SU-DHL-6 (cell line): ENCODE measurements around the gene ARID3B.

ENCODE experiments used
- H2AFZ ChIP-seq: fragments of 200-600 bp; sonication (generic); 2 replicates; pipeline ENCODE4 v1.6.1; 2014; ENCODE audit warnings: low read depth, mild to moderate bottlenecking, moderate library complexity, mixed read lengths, antibody characterized with exemption, low read length; ENCODE audit not compliant: severe bottlenecking
- H3F3A ChIP-seq: fragments of 200-600 bp; shearing (Covaris generic); 2 replicates; pipeline ENCODE4 v1.6.0; 2016; ENCODE audit warnings: antibody characterized with exemption, mild to moderate bottlenecking; ENCODE audit not compliant: insufficient read depth
- H3K27ac ChIP-seq: fragments of 200-600 bp; sonication (generic); 2 replicates; pipeline ENCODE4 v1.5.1; 2016; ENCODE audit warnings: low read depth, mild to moderate bottlenecking, low read length, moderate library complexity, mixed read lengths
- H3K27me3 ChIP-seq: fragments of 200-600 bp; sonication (generic), shearing (Covaris generic); 2 replicates; pipeline ENCODE4 v1.6.0; 2014; ENCODE audit warnings: mild to moderate bottlenecking, low read length
- H3K36me3 ChIP-seq: fragments of 200-600 bp; sonication (generic); 2 replicates; pipeline ENCODE4 v1.6.1; 2014; ENCODE audit warnings: mild to moderate bottlenecking, low read length, mixed read lengths
- H3K4me2 ChIP-seq: fragments of 300-600, 200-600 bp; shearing (Covaris generic), sonication (generic); 2 replicates; pipeline ENCODE4 v1.6.0; 2014; ENCODE audit warnings: low read length, low read depth, mild to moderate bottlenecking; ENCODE audit not compliant: poor library complexity, severe bottlenecking
- H3K4me3 ChIP-seq: fragments of 200-600 bp; sonication (generic); 2 replicates; pipeline ENCODE4 v1.5.1; 2014; ENCODE audit warnings: antibody characterized with exemption, low read length, mild to moderate bottlenecking, mixed read lengths; ENCODE audit not compliant: insufficient read depth, poor library complexity, severe bottlenecking
- H3K79me2 ChIP-seq: fragments of 200-600 bp; sonication (generic); 2 replicates; pipeline ENCODE4 v1.6.1; 2014; ENCODE audit warnings: mild to moderate bottlenecking, low read length, moderate library complexity; ENCODE audit not compliant: insufficient read depth
- H3K9ac ChIP-seq: fragments of 200-600 bp; sonication (generic); 2 replicates; pipeline ENCODE4 v1.7.0; 2014; ENCODE audit warnings: mild to moderate bottlenecking, low read length
- H3K9me2 ChIP-seq: fragments of 200-600 bp; sonication (generic); replicated peaks from 2 replicates; pipeline ENCODE4 v1.6.1; 2014; ENCODE audit warnings: low read length; ENCODE audit not compliant: insufficient read depth
- H3K9me3 ChIP-seq: fragments of 200-600 bp; sonication (generic); 2 replicates; pipeline ENCODE4 v1.6.1; 2014; ENCODE audit warnings: low read length, mixed read lengths; ENCODE audit not compliant: insufficient read depth
- H4K20me1 ChIP-seq: fragments of 200-600 bp; sonication (generic); 2 replicates; pipeline ENCODE4 v1.6.1; 2014; ENCODE audit warnings: low read depth, mild to moderate bottlenecking, antibody characterized with exemption, low read length, moderate library complexity, mixed read lengths
- EZH2phosphoT487 ChIP-seq: fragments of 200-600 bp; sonication (generic), shearing (Covaris generic); conservative IDR thresholded peaks from 2 replicates; pipeline ENCODE4 v1.6.1; 2018; ENCODE audit warnings: mild to moderate bottlenecking, antibody characterized with exemption, low read length, moderate library complexity, mixed read lengths
- TF ChIP-seq, protein P1 (sequence below): fragments of 200-600 bp; sonication (generic); IDR thresholded peaks from one replicate; pipeline ENCODE4 v1.5.1; 2017; ENCODE audit warnings: antibody characterized with exemption, mild to moderate bottlenecking, low read length, moderate library complexity; ENCODE audit not compliant: insufficient read depth, poor library complexity, severe bottlenecking

The ARID3B gene

GRCh38 chr15:74621546-74621920, 80.5 kb downstream of the ARID3B start:
- Histone ChIP-seq H3K4me3 (no peak overlapping the region), H3K79me2 (peaks cover 39% of the 10 kb centered on the region), H3K4me2 (no peak overlapping the region), H3K9ac (no peak overlapping the region), H2AFZ (no peak overlapping the region), H3K9me2 (no peaks in the 10 kb centered on the region), H3K9me3 (no peaks in the 10 kb centered on the region), H4K20me1 (peaks cover 17% of the 10 kb centered on the region; the same call in 1 of the 2 replicates), H3K36me3 (peaks cover 7% of the 10 kb centered on the region), H3K27ac (no peak overlapping the region), H3F3A (no peaks in the 10 kb centered on the region), H3K27me3 (no peaks in the 10 kb centered on the region)
- TF ChIP-seq, protein P1, sequence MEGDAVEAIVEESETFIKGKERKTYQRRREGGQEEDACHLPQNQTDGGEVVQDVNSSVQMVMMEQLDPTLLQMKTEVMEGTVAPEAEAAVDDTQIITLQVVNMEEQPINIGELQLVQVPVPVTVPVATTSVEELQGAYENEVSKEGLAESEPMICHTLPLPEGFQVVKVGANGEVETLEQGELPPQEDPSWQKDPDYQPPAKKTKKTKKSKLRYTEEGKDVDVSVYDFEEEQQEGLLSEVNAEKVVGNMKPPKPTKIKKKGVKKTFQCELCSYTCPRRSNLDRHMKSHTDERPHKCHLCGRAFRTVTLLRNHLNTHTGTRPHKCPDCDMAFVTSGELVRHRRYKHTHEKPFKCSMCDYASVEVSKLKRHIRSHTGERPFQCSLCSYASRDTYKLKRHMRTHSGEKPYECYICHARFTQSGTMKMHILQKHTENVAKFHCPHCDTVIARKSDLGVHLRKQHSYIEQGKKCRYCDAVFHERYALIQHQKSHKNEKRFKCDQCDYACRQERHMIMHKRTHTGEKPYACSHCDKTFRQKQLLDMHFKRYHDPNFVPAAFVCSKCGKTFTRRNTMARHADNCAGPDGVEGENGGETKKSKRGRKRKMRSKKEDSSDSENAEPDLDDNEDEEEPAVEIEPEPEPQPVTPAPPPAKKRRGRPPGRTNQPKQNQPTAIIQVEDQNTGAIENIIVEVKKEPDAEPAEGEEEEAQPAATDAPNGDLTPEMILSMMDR = no peak
- no peak for TF ChIP-seq EZH2phosphoT487

- Histone ChIP-seq H3K36me3 (peaks cover 7% of the 10 kb centered on the region), H3K79me2 (peaks cover 35% of the 10 kb centered on the region)
Measured at GRCh38 chr15:74621936-74622335, 80.9 kb downstream of the ARID3B start.

DNA sequence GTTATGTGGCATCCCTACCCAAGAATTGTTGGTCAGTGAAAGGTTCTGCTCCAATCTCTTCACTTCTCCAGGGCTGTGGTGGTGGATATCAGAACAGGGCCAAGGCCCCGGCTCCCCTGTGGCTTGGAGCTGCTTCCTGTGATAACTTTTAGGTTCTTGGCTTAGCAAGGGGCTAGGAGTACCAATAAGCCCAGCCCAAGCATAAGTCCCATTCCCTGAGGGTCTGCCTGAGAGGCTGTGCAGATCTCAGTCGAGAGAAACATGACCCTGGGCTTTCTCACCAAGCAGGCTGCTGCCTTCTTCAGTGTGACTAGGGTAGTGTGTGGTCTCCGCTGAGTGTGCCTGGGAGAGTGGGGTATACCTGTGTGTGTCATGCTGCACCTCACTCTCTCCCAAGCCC, 81.7 kb downstream of the ARID3B start:
- H3K27ac ChIP-seq = no peak overlapping the region
- no peak overlapping the region for H3K9ac ChIP-seq
- H3K4me3 ChIP-seq = no peak overlapping the region
- H3K27me3 ChIP-seq = no peaks in the 10 kb centered on the region
- TF ChIP-seq EZH2phosphoT487 = no peak
- TF ChIP-seq, protein P1 = no peak
- H3K9me3 ChIP-seq = no peaks in the 10 kb centered on the region
- peaks cover 6% of the 10 kb centered on the region; the same call in 1 of the 2 replicates for H4K20me1 ChIP-seq
- H3F3A ChIP-seq = no peaks in the 10 kb centered on the region
- no peak overlapping the region for H3K4me2 ChIP-seq
- peaks cover 7% of the 10 kb centered on the region for H3K36me3 ChIP-seq
- H3K9me2 ChIP-seq = no peaks in the 10 kb centered on the region
- no peak overlapping the region for H2AFZ ChIP-seq
- H3K79me2 ChIP-seq = peaks cover 27% of the 10 kb centered on the region

More at GRCh38 chr15:74621936-74622335, 80.9 kb downstream of the ARID3B start:
- Histone ChIP-seq H3K4me3 (no peak overlapping the region), H3K27ac (no peak overlapping the region), H3K27me3 (no peaks in the 10 kb centered on the region), H3K9me2 (no peaks in the 10 kb centered on the region), H3K4me2 (no peak overlapping the region), H3F3A (no peaks in the 10 kb centered on the region), H3K9me3 (no peaks in the 10 kb centered on the region), H4K20me1 (peaks cover 13% of the 10 kb centered on the region; the same call in 1 of the 2 replicates), H2AFZ (no peak overlapping the region), H3K9ac (no peak overlapping the region)
- TF ChIP-seq EZH2phosphoT487 = no peak
- TF ChIP-seq, protein P1 = no peak
